ENCODE measurements around the gene TMEM74B. TPM values are rescaled to one million over a fixed set of nuclear protein-coding genes. Genes with fewer than 3 reads are reported as not detected.
A peak's percentile ranks its signal among the peaks of the same experiment; 100 is the strongest.

Gene TMEM74B
- total and polyA plus RNA-seq, 4 donors, result 0.14 to 3.4 (median 0.59) TPM

- TF ChIP-seq MAX (IDR thresholded peaks at IDR 0.05) (no peak), YY1 (IDR thresholded peaks at IDR 0.05) (no peak), CTCF (IDR thresholded peaks at IDR 0.05; ENCODE audit: low read depth, low read length, missing input control) (no peak), JUND (IDR thresholded peaks at IDR 0.05) (no peak), RAD21 (IDR thresholded peaks at IDR 0.05) (no peak), FOXA2 (IDR thresholded peaks at IDR 0.05) (no peak)
- no peaks in the 10 kb centered on the region for H3K27me3 ChIP-seq (ENCODE audit: control insufficient read depth in 4 of 4, insufficient read depth in 4 of 4, low read length in 3 of 4)
- H3K4me3 ChIP-seq (ENCODE audit: low read depth in 1 of 3, low read length in 3 of 3), result no peak overlapping the region
- no peak overlapping the region for H3K27ac ChIP-seq (ENCODE audit: low read depth in 1 of 2, low read length in 2 of 2)
- no peak for DNase-seq (ENCODE audit: low spot score)
- peaks cover 0 to 6% (median 1%) of the 10 kb centered on the region in 4 donors for H3K4me1 ChIP-seq (ENCODE audit: control insufficient read depth in 4 of 4, insufficient read depth in 4 of 4, low read length in 3 of 4)
- H3K9me3 ChIP-seq (ENCODE audit: control insufficient read depth in 4 of 4, low read length in 3 of 4), result no peaks in the 10 kb centered on the region
- no peak overlapping the region for H3K9ac ChIP-seq (ENCODE audit: low read depth in 1 of 2, low read length in 2 of 2)
- peaks cover 13 to 26% (median 17%) of the 10 kb centered on the region in 4 donors for H3K36me3 ChIP-seq (ENCODE audit: control insufficient read depth in 4 of 4, insufficient read depth in 3 of 4, low read depth in 1 of 4, low read length in 3 of 4)
Observed at GRCh38 chr20:1154226-1154625, 30.6 kb downstream of the TMEM74B start.

GRCh38 chr20:1150968-1151367, 33.8 kb downstream of the TMEM74B start:
- peaks cover 11 to 38% (median 31%) of the 10 kb centered on the region in 4 donors for H3K36me3 ChIP-seq (ENCODE audit: control insufficient read depth in 4 of 4, insufficient read depth in 3 of 4, low read depth in 1 of 4, low read length in 3 of 4)
- peaks cover 0 to 6% (median 1%) of the 10 kb centered on the region in 4 donors for H3K4me1 ChIP-seq (ENCODE audit: control insufficient read depth in 4 of 4, insufficient read depth in 4 of 4, low read length in 3 of 4)
- WGBS, result 46% methylated on average over 1 of the region's 1 CpG
- DNase-seq (ENCODE audit: low spot score), result no peak
- no peak overlapping the region for H3K4me3 ChIP-seq (ENCODE audit: low read depth in 1 of 3, low read length in 3 of 3)
- peak overlapping the region; percentile 44 to 62 for H3K27ac ChIP-seq (ENCODE audit: low read depth in 1 of 2, low read length in 2 of 2)
- TF ChIP-seq EGR1 (IDR thresholded peaks at IDR 0.05; ENCODE audit: low read depth in 2 of 2) (no peak), FOXA1 (IDR thresholded peaks at IDR 0.05) (no peak), SP1 (IDR thresholded peaks at IDR 0.05) (peak; percentile 42), MAX (IDR thresholded peaks at IDR 0.05) (peak; percentile 48), HNF4A (conservative IDR thresholded peaks at IDR 0.05) (peak; percentile 44 to 45), RXRA (IDR thresholded peaks at IDR 0.05) (peak in 1 of 2 donors; percentile 43), FOXA2 (IDR thresholded peaks at IDR 0.05) (peak; percentile 18)
- no peaks in the 10 kb centered on the region for H3K27me3 ChIP-seq (ENCODE audit: control insufficient read depth in 4 of 4, insufficient read depth in 4 of 4, low read length in 3 of 4)
- H3K9ac ChIP-seq (ENCODE audit: low read depth in 1 of 2, low read length in 2 of 2), result peak overlapping the region in 1 of 2 donors; percentile 66
- H3K9me3 ChIP-seq (ENCODE audit: control insufficient read depth in 4 of 4, low read length in 3 of 4), result no peaks in the 10 kb centered on the region

- no peak overlapping the region for H3K4me3 ChIP-seq (ENCODE audit: low read depth in 1 of 3, low read length in 3 of 3)
- H3K27ac ChIP-seq (ENCODE audit: low read depth in 1 of 2, low read length in 2 of 2), result peak overlapping the region; percentile 44 to 73
- 38% methylated on average over 4 of the region's 4 CpGs for WGBS
- H3K36me3 ChIP-seq (ENCODE audit: control insufficient read depth in 4 of 4, insufficient read depth in 3 of 4, low read depth in 1 of 4, low read length in 3 of 4), result peaks cover 8 to 39% (median 30%) of the 10 kb centered on the region in 4 donors
- DNase-seq (ENCODE audit: low spot score), result no peak
- H3K27me3 ChIP-seq (ENCODE audit: control insufficient read depth in 4 of 4, insufficient read depth in 4 of 4, low read length in 3 of 4), result no peaks in the 10 kb centered on the region
- H3K4me1 ChIP-seq (ENCODE audit: control insufficient read depth in 4 of 4, insufficient read depth in 4 of 4, low read length in 3 of 4), result peaks cover 0 to 6% (median 1%) of the 10 kb centered on the region in 4 donors
- H3K9me3 ChIP-seq (ENCODE audit: control insufficient read depth in 4 of 4, low read length in 3 of 4), result no peaks in the 10 kb centered on the region
- H3K9ac ChIP-seq (ENCODE audit: low read depth in 1 of 2, low read length in 2 of 2), result peak overlapping the region in 1 of 2 donors; percentile 66
- TF ChIP-seq YY1 (IDR thresholded peaks at IDR 0.05) (peak; percentile 85), ATF3 (IDR thresholded peaks at IDR 0.05) (peak; percentile 80), MAX (IDR thresholded peaks at IDR 0.05) (peak; percentile 46), NR2F2 (IDR thresholded peaks at IDR 0.05) (no peak), HNF4A (conservative IDR thresholded peaks at IDR 0.05) (peak; percentile 91 to 93), RXRA (IDR thresholded peaks at IDR 0.05) (peak; percentile 44 to 75), JUND (IDR thresholded peaks at IDR 0.05) (peak; percentile 48 to 90), HNF4G (IDR thresholded peaks at IDR 0.05) (peak; percentile 58), EGR1 (IDR thresholded peaks at IDR 0.05; ENCODE audit: low read depth in 2 of 2) (peak in 1 of 2 donors; percentile 52), GABPA (IDR thresholded peaks at IDR 0.05 in 1 of 2, conservative IDR thresholded peaks at IDR 0.05 in 1 of 2) (no peak), FOXA2 (IDR thresholded peaks at IDR 0.05) (peak; percentile 95), TAF1 (conservative IDR thresholded peaks at IDR 0.05) (no peak), SP1 (IDR thresholded peaks at IDR 0.05) (peak; percentile 76), ZBTB33 (IDR thresholded peaks at IDR 0.05) (no peak), CTCF (IDR thresholded peaks at IDR 0.05; ENCODE audit: low read depth, low read length, missing input control) (no peak), FOXA1 (IDR thresholded peaks at IDR 0.05) (peak; percentile 95), RAD21 (IDR thresholded peaks at IDR 0.05) (peak; percentile 34 to 36)
Observed at GRCh38 chr20:1150218-1150617, 34.6 kb downstream of the TMEM74B start.

Measured in liver (tissue), 9 donors.